HS-5 (cell line): Measurements from ENCODE around the gene OR3A3.
"Not testable (repeated sequence)": the region's sequence is repeated elsewhere in the genome, so short reads cannot be mapped to it uniquely, and the experiment has no call there.

Experiments used
- DNase-seq: peaks from one replicate; pipeline ENCODE4 v3.0.0-alpha.2; 2012; ENCODE audit warnings: low read depth

The OR3A3 gene

GRCh38 chr17:3411070-3411469 is at the start of gene OR3A3:
TSS of gene OR3A3 (plus strand) at chr17:3411370.
- DNase-seq: no peak

- DNase-seq: not testable (repeated sequence)
These were observed 40.0 kb upstream of the OR3A3 start for GRCh38 chr17:3371167-3371566.

DNA sequence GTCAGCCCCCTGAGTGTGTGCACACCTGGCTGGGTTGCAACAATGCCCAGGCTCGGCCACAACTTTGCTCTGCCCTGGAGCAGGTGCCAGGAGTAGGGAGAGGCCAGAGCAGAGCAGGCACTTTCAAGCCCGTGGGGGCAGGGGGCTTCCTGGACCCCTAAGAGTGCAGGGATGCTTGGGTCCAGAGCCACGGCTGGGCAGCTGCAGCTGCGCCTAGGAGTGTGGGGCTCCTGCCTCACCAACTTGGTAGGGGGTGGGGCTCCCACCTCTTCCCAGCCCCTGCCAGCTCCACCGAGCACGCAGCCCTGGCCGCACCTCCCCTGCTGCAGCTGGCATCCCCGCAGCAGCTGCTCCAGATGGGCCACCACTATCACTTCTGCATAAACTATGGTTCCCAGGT is 32.8 kb upstream of the OR3A3 start:
- DNase-seq: no peak

- no peak for DNase-seq
These were observed 29.2 kb upstream of the OR3A3 start for GRCh38 chr17:3381957-3382356.

GRCh38 chr17:3385869-3386816 is 25.0 kb upstream of the OR3A3 start, which contains the start of gene OR3A2:
TSS of gene OR3A2 (minus strand) at chr17:3386308.
- no peak for DNase-seq

GRCh38 chr17:3389791-3390190 is 21.4 kb upstream of the OR3A3 start:
- no peak for DNase-seq

DNA sequence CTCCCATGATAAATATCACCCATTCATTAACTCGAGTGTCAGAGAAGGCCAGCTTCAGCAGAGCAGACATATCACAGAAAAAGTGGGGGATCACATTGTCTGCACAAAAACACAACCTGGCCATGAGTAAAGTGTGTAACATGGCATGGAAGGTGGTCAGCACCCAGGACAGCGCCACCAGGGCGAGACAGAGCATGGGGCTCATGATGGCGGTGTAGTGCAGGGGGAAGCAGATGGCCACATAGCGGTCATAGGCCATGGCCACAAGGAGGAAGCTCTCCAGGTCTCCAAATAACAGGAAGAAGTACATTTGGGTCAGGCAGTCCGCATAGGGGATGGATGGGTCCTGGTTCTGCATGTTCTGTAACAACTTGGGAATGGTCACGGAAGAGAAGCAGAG is 13.4 kb upstream of the OR3A3 start:
- DNase-seq: not testable (repeated sequence)

DNA sequence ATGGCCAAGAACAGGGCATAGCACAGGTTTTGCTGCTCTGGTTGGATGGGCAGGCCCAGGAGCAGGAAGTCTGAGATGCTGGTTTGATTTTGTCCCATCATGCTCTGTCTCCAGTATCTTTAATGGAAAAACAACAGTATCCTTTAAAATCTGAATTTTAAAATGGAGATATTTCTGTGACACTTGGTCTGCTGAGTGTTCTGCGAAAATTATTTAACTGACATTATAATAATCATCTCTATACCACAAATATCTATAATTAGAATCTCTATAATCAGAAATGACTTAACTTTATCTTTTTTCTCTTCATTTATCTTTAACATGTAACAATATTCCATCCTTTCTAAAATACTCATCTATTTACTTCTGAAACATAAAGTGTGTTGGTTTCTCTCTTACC is 12.9 kb upstream of the OR3A3 start, which contains the start of gene OR1E1:
TSS of gene OR1E1 (minus strand) at position 101 of the 400 bp plus-strand sequence. CDS start at position 101, 0 bp downstream.
- DNase-seq: no peak

- no peak for DNase-seq
These were observed 11.1 kb upstream of the OR3A3 start for GRCh38 chr17:3400055-3400454.

GRCh38 chr17:3401786-3402185 is 9.4 kb upstream of the OR3A3 start:
- DNase-seq: no peak

GRCh38 chr17:3403856-3404255 is 7.3 kb upstream of the OR3A3 start:
- DNase-seq: not testable (repeated sequence)

DNA sequence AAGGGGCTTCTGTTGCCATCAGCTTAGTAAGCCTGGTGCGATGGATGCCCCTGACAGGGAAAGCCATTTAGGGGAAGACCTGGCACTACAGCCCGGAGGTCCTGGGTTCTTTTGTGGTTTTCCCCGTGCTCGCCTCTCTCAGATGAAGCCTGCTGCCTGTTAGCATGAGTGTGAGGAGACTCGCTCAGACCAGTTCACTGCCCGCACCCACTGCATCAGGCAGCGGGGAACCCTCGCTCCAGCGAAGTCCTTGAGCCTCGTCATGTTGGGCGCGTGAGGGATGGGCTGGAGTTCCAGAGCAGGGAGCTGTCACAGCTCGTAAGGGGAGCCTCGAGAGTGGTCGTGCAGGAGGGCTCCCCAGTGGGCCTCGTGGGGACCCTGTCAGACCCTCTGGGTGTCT is 1.0 kb downstream of the OR3A3 start:
- not testable (repeated sequence) for DNase-seq

GRCh38 chr17:3415610-3416009 is 4.4 kb downstream of the OR3A3 start:
- DNase-seq: no peak

- no peak for DNase-seq
These were observed 7.1 kb downstream of the OR3A3 start for GRCh38 chr17:3418222-3418621.

- not testable (repeated sequence) for DNase-seq
These were observed 22.0 kb downstream of the OR3A3 start for GRCh38 chr17:3433215-3433614.

DNA sequence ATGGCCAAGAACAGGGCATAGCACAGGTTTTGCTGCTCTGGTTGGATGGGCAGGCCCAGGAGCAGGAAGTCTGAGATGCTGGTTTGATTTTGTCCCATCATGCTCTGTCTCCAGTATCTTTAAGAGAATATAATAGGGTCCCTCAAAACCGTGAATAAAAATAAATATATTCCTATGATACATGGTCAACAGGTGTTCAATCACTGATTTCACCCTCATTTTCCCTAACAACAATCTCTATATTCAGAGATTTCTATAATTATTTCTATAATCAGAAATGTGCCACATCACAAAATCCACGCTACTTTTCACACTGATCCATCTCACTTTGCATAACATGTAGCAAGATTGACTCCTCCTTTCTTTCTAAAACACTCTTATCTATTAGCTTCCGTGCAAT is 22.6 kb downstream of the OR3A3 start, which contains the start of gene OR1E2:
TSS of gene OR1E2 (minus strand) at position 101 of the 400 bp plus-strand sequence. CDS start at position 101, 0 bp downstream.
- DNase-seq: no peak

DNA sequence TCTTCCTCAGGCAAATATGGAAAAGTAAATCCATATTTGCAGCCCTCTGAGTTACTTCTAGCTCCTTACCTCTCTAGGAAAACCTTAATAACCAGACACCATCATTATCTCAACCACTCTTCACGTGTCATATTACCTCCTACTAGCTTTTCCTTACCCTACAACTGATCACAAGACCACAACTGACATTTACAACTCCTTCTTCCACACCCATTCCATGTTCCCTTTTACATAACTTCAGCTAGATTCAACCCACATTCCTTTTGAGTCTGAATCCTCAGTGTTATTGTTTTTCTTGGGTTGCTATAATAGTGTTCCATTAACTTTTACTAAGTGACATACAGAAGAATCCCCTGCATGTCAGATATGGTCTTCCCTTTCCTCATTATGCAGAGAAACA is 27.2 kb downstream of the OR3A3 start:
- no peak for DNase-seq

- DNase-seq: no peak
These were observed 29.3 kb downstream of the OR3A3 start for GRCh38 chr17:3440451-3440850.

DNA sequence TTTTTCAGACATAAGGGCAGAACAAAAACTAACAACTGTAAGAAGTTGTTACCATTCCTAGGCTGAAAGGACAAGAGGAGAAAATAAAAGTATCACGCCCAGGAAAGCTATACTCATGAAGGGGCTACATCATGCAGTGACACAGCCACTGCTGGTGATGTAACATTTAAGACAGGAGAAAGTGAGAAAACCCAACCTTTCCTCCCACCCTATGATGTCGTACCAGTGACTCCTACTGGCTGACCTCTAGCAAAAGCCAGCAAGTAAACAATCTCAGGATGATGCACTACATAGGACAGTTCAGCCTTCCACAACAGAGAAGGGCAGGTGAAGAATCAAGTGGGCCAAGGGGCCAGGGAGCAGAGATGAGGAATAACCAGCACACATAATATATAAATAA is 36.5 kb downstream of the OR3A3 start:
- no peak for DNase-seq

DNA sequence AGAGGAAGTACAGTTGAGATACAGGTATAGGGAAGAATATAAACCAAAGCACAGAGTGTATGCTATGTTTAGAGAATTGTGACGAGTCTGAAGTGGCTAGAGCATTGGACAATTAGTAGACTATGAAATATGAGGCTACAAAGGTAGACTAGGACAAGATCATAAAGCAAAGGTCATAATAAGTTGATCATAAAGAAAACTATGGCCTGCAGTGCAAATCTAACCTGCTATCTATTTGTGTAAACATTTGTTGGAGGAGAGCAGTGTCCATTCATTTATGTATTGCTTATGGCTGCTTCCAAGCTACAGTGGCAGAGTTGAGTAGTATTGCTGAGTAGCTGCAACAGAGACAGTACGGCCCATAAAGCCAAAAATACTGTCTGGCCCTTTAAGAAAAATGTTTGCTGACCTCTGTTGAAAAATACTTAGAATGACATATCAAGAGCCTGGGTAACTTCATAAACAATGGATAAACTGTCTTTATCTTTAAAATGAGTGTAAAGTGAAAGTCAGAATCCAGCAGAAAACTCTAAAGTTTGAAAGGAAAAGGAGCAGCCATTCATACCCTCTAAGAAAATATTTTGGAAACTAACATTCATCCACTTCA is 37.0 kb downstream of the OR3A3 start:
- no peak for DNase-seq

DNA sequence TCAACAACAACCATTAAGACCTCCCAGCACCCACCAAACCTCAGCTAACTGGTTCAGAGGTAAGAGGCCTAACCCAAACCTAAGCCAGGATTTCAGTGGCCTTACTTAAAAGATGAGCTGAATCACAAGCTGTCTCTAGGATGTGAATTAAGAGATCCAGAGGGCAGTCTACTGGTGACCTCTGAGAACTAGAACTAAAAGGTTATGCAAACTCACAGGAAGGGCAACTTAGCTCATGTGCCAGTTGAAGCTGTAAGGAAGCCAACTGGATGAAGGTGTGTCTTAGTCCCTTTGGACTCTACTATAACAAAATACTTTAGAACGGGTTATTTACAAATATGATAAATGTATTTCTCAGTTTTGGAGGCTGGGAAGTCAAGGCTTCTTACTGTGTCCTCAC is 55.2 kb downstream of the OR3A3 start:
- DNase-seq: not testable (repeated sequence)

- no peak for DNase-seq
These were observed 58.4 kb downstream of the OR3A3 start for GRCh38 chr17:3469529-3469928.

GRCh38 chr17:3471599-3471998 is 60.4 kb downstream of the OR3A3 start, which contains the start of gene SPATA22:
TSS of gene SPATA22 (minus strand) at chr17:3471819. CDS start at chr17:3469325, 2,494 bp downstream.
- DNase-seq: no peak
